Upper lobe of left lung (tissue), 4 donors: ENCODE data around the gene DPYD.

Source experiments
- CTCF ChIP-seq, 6 experiments: fragments of 450-650 bp in 4 of 6; fragments of 200-600 bp in 2 of 6; sonication (generic) in 2 of 6; IDR thresholded peaks; one replicate each; pipeline ENCODE4 v1.5.1; 2016 to 2019; ENCODE audit warnings: antibody characterized with exemption in 6 of 6
- POLR2A ChIP-seq, 4 donors: fragments of 450-650 bp; IDR thresholded peaks; one replicate each; pipeline ENCODE4 v1.5.1; 2016 to 2017; ENCODE audit warnings: antibody characterized with exemption in 4 of 4, mild to moderate bottlenecking in 2 of 4

GRCh38 chr1:97869441-97869840, 51.4 kb downstream of the DPYD start:
- TF ChIP-seq CTCF (IDR thresholded peaks at IDR 0.05) (no peak), POLR2A (IDR thresholded peaks at IDR 0.05) (no peak)
